ENCODE results near the gene PPFIA3.

Gene PPFIA3

DNA sequence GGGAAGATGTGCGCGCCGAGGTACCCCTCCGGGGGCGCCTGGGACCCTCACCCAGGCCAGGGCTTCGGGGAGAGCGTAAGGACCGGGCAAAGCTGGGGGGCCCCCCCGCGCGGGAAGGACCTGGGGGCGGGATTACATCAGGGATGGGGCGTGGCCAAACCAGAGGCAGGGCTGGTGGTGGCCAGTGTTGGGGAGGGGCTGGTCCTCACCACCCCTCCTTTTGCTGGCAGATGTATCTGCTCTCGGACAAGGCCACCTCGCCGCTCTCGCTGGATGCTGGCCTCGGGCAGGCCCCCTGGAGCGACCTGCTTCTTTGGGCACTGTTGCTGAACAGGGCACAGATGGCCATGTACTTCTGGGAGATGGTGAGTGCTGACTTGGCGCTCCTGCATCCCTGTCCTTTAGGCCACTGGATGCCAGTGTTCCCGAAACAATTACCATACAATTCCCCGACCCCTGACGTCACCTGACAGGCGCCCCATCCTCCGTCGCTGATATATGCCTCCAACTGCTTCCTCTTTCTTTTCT is 63.6 kb downstream of the PPFIA3 start:
- DNase-seq = no peak

DNA sequence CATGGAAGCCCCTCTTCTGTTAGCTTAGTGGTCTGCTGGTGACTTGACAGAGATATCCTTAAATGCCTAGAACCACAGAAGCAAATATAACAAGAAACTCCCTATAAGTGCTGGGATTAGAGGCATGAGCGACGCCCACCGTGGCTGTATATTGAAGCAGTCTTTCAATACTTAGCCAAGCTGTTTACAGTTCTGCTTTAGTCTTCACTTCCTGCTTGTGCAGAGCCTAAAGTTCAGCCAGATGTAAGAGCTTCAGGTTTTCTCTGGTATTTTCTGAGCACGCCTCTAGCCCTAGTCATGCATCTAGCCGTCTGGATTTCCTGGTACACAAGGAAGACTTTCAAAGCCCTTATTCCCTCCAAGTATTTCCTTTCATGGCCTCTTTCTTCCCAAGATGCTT is 66.8 kb downstream of the PPFIA3 start:
- DNase-seq = no peak

- no peak for DNase-seq
Measured at GRCh38 chr19:49188626-49189200, 69.4 kb downstream of the PPFIA3 start.

DNA sequence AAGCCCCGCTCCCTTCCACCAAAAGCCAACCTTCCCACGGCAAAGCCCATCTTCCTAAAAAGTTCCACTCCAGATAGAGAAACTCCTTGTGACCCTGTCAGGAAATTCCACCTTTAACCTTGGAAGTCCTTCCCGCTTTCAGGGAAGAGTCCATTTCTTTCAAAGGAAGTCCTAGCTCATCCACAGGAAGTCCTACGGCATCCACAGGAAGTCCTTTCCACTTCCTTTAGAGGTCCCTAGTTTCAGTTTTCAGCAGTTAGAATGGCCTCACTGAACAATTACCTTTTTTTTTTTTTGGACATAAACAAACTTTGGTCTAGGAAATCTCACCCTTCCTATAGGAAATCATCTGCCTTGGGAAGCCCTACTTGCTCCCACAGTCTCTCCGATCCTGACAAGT is 69.9 kb downstream of the PPFIA3 start:
- no peak for DNase-seq

DNA sequence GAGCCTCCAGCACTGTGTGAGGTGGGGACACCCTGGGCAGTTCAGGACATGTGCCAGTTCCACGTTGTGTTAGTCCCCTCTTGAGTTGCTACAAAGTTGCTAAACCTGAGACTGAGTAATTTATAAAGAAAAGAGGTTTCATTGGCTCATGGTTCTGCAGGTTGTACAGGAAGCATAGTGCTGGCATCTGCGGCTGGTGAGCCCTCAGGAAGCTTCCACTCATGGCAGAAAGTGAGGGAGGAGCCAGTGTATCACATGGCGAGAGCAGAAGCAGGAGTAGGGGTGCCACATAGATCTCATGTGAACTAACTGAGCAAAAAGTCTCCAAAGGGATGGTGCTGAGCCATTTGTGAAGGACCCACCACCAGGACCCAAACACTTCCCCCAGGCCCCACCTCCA is 71.4 kb downstream of the PPFIA3 start:
- DNase-seq = no peak

DNA sequence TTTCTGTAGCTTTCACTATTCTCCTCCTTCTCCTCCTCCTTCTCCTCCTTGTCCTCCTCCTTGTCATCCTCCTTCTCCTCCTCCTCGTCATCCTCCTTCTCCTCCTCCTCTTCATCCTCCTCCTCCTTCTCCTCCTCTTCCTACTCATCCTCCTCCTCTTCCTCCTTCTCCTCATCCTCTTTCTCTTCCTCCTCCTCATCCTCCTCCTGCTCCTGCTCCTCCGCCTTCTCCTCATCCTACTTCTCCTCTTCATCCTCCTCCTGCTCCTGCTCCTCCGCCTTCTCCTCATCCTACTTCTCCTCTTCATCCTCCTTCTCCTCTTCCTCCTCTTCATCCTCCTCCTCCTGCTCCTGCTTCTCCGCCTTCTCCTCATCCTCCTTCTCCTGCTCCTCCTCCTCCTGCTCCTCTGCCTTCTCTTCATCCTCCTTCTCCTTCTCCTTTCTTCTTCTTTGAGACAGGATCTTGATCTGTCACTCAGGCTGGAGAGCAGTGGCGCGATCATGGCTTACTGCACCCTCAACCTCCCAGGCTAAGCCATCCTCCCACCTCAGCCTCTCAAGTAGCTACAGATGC is 74.6 kb downstream of the PPFIA3 start:
- no peak for DNase-seq

DNA sequence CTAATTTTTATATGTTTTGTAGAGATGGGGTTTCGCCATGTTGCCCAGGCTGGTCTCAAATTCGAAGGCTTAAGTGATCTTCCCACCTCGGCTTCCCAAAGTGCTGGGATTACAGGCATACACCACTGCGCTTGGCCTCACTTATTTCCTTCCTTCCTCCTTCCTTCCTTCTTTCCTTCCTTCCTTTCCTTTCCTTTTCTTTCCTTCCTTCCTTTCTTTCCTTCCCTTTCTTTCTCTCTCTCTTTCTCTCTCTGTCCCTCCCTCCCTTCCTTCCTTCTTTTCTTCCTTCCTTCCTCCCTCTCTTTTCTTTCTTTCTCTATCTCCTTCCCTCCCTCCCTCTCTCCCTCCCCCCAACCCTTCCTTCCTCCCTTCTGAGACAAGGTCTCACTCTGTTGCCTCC is 75.1 kb downstream of the PPFIA3 start:
- no peak for DNase-seq

DNA sequence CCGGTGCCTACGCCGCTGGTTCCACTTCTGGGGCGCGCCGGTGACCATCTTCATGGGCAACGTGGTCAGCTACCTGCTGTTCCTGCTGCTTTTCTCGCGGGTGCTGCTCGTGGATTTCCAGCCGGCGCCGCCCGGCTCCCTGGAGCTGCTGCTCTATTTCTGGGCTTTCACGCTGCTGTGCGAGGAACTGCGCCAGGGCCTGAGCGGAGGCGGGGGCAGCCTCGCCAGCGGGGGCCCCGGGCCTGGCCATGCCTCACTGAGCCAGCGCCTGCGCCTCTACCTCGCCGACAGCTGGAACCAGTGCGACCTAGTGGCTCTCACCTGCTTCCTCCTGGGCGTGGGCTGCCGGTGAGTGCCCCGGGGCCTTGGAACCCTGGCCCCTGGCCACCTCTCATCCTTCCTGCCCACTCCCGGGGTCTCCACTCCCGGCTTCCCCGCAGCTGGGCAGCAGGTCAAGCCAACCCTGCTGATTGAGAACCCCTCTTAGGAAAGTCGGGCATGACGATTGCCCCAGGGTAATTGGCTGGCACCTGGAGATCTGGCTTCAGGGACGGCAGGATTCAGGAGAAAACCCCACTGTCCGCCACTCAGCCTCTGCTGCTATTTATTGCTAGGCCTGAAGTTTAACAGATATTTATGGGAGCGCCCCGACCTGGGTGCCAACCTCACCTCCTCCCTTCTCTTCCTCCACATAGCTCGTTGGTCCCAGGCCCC is 77.3 kb downstream of the PPFIA3 start:
- DNase-seq = no peak

GRCh38 chr19:49200238-49200862 is 81.0 kb downstream of the PPFIA3 start:
- DNase-seq = peak; percentile 47 to 53
